Coronary artery (tissue), 2 donors: Measurements from ENCODE around the gene PF4V1.

Source experiments
- DNase-seq: peaks from one replicate; pipeline ENCODE4 v3.0.0-alpha.2; 2017; ENCODE audit warnings: low spot score
- H3K27ac ChIP-seq, 2 donors: fragments of 200-600 bp; sonication (generic); one replicate each; pipeline ENCODE4 v1.5.1; 2016 to 2019
- H3K4me3 ChIP-seq: fragments of 200-600 bp; sonication (generic); 2 replicates; pipeline ENCODE4 v1.5.1; 2016; ENCODE audit warnings: mild to moderate bottlenecking, moderate library complexity
- TF ChIP-seq, protein P1 (sequence below): fragments of 200-600 bp; sonication (generic); IDR thresholded peaks from one replicate; pipeline ENCODE4 v1.5.1; 2019; ENCODE audit warnings: antibody characterized with exemption

PF4V1 gene

DNA sequence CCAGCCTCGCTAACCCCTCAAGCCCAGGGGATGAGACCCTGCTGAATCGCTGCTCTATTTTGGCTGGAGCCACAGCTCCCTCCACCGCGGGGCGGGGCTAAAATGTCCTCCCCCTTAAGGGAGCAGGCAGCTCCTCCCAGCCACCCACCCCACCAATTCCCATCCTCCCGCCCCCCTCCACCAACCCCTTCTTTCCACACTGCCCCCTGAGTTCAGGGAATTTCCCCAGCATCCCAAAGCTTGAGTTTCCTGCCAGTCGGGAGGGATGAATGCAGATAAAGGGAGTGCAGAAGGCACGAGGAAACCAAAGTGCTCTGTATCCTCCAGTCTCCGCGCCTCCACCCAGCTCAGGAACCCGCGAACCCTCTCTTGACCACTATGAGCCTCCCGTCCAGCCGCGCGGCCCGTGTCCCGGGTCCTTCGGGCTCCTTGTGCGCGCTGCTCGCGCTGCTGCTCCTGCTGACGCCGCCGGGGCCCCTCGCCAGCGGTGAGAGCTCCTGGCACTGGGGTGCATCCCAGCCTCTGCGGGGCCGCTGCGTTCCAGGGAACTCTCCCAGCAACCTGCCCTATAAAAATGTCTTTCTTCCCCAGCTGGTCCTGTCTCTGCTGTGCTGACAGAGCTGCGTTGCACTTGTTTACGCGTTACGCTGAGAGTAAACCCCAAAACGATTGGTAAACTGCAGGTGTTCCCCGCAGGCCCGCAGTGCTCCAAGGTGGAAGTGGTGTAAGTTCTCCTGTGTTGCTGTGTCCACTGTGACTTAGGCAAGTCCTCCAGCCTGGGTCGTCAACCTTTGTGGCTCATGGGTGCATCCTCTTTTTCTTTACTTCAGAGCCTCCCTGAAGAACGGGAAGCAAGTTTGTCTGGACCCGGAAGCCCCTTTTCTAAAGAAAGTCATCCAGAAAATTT lies 16.5 kb upstream of the PF4V1 start, which contains the start of gene CXCL6:
CXCL6 (plus strand) TSS at position 306 of the 907 bp plus-strand sequence; CDS start at position 379, 73 bp downstream.
- Histone ChIP-seq H3K27ac (no peak within 1 kb of the TSS), H3K4me3 (peak within 1 kb of the TSS; percentile 61)
- no peak for DNase-seq
- TF ChIP-seq, protein P1, sequence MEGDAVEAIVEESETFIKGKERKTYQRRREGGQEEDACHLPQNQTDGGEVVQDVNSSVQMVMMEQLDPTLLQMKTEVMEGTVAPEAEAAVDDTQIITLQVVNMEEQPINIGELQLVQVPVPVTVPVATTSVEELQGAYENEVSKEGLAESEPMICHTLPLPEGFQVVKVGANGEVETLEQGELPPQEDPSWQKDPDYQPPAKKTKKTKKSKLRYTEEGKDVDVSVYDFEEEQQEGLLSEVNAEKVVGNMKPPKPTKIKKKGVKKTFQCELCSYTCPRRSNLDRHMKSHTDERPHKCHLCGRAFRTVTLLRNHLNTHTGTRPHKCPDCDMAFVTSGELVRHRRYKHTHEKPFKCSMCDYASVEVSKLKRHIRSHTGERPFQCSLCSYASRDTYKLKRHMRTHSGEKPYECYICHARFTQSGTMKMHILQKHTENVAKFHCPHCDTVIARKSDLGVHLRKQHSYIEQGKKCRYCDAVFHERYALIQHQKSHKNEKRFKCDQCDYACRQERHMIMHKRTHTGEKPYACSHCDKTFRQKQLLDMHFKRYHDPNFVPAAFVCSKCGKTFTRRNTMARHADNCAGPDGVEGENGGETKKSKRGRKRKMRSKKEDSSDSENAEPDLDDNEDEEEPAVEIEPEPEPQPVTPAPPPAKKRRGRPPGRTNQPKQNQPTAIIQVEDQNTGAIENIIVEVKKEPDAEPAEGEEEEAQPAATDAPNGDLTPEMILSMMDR = no peak

DNA sequence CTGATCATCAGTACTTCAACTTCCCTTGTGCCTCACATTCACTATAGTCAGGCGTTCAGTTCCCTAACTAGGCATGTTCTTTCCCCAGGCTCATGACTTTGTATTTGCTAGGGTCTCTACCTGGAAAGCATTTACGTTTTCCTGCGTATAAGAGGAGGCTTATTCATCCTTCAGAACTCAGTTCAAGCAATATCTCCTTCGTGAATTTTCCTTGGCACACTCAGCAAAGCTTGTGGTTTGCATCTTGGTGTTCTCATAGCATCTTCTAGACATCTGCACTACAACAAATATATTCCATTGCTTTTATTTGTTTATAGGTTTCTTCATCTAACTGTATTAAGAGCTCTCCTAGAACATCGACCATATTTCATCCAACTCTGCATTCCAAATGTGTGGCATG lies 14.0 kb upstream of the PF4V1 start:
- TF ChIP-seq, protein P1 = no peak
- DNase-seq = no peak
- Histone ChIP-seq H3K27ac (no peak overlapping the region), H3K4me3 (no peak overlapping the region)

DNA sequence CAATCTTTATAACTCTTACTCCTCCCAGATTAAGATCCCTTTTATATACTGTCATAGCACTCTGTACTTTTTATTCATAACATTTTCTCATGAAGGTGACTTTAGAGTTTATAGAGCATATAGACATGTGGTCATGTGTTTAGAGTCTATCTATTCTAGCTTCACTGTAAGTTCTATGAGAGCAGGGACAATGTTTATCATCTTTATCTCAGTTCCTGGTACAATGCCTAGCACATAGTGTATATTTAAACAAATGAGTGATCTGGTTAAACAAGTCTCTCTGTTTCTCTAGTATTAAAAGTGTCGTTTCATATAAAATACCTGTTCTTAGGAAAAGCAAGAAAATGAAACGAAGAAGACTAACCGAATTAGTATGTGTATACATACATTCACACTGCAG lies 13.4 kb upstream of the PF4V1 start:
- no peak overlapping the region for H3K4me3 ChIP-seq
- TF ChIP-seq, protein P1 = no peak
- no peak overlapping the region for H3K27ac ChIP-seq
- DNase-seq = no peak

DNA sequence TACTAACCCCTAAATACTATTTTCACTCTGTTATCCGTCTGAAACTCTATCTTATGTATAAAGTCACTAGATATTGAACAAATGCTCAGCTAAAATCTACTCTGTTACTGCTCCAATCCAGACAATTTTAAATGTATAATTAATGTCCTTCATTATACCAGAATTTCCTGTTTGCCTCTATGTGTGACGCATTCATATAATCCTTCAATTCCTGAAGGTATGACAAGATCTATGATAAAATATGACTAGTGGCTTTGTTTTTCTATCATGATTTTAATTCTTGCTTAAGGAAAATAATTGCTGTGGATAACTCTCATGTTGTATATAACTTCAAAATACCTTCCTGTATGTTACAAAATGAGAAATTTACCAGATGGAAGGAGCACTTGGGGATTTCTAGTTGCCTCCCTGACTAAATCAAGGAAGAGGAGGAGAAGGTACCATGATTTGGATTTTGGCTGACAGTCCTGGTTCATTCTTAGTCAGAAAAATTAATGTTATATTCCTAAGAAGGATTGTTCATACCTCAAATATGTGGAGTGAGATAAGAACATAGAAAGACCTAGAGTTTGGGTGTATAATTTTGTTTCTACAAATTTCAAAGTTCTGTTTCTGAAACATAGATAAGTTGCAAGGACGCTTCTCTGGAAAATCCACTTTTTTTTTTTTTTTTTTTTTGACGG lies 11.7 kb upstream of the PF4V1 start:
- DNase-seq = no peak
- H3K27ac ChIP-seq = no peak overlapping the region
- TF ChIP-seq, protein P1 = no peak
- H3K4me3 ChIP-seq = no peak overlapping the region

DNA sequence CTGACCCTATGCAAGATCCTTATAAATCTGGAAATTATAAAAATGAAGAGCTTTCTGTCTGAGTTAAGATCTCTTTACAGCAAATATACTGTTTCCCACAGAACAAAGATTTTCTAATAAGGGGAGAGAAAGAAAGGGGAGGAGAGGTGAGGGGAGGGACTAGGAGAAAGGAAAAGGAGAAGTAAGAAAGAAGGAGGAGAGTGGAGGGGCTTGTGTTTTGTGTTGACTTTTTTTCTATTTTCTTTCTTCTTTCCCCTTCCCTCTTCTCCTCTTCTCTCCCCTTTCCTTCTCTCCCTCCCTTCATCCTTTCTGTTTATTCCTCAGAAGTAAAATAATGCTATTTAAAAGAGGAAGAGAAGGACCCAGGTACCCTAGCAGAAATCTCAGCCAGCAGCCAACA lies 10.4 kb upstream of the PF4V1 start:
- TF ChIP-seq, protein P1 = no peak
- DNase-seq = no peak
- no peak overlapping the region for H3K4me3 ChIP-seq
- H3K27ac ChIP-seq = no peak overlapping the region

DNA sequence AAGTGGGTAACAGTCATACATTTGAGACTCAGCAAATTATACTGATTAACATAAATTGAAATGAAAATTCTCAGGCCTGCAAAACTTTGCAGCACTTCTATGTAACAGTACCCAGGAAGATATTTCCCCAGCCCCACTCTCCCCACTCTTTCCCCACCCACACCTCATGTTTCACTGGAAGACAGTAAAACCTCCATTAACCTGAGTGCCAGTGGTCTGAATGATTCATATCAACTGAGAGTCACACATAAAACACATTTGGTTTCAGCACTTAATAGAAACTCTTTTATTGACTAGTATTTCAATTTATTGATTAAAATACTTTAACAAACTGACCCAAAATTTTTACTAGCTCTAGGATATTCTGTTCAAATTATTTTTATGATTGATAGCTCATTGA lies 9.7 kb upstream of the PF4V1 start:
- Histone ChIP-seq H3K4me3 (no peak overlapping the region), H3K27ac (no peak overlapping the region)
- DNase-seq = no peak
- TF ChIP-seq, protein P1 = no peak
